Body of pancreas (tissue), 4 donors: Measurements from ENCODE around the gene NKD1. TPM values are rescaled to one million over a fixed set of nuclear protein-coding genes. Genes with fewer than 3 reads are reported as not detected.

Experiments used
- ATAC-seq: fragments of 150-250 bp; one replicate; pipeline ENCODE4 v1.9.1; 2016
- DNase-seq, 4 donors: peaks; one replicate each; pipeline ENCODE4 v3.0.0-alpha.2; 2019
- H3K27ac ChIP-seq, 4 donors: fragments of 200-600 bp; sonication (generic); 1 replicate in 3 of 4; 2 replicates in 1 of 4; pipeline versions ENCODE4 v1.5.1 to v1.6.1; 2016 to 2019; ENCODE audit warnings: mild to moderate bottlenecking in 1 of 4, mixed read lengths in 1 of 4, moderate library complexity in 1 of 4
- H3K27me3 ChIP-seq, 2 donors: fragments of 200-600 bp; sonication (generic); one replicate each; pipeline ENCODE4 v1.6.0; 2016; ENCODE audit warnings: mild to moderate bottlenecking in 1 of 2
- H3K36me3 ChIP-seq, 2 donors: fragments of 200-600 bp; sonication (generic); replicated peaks in 1 of 2; 2 replicates each; pipeline ENCODE4 v1.5.1; 2016; ENCODE audit warnings: low read depth in 2 of 2; ENCODE audit not compliant: insufficient read depth in 1 of 2
- H3K4me1 ChIP-seq: fragments of 200-600 bp; sonication (generic); one replicate; pipeline ENCODE4 v1.6.0; 2016
- H3K4me3 ChIP-seq, 2 donors: fragments of 200-600 bp; sonication (generic); 1 replicate in 1 of 2; 2 replicates in 1 of 2; pipeline ENCODE4 v1.5.1; 2016 to 2019
- H3K9me3 ChIP-seq, 3 donors: fragments of 200-600 bp; sonication (generic); 1 replicate in 2 of 3; 2 replicates in 1 of 3; pipeline ENCODE4 v1.5.1; 2016
- POLR2A ChIP-seq, 3 donors: fragments of 450-650 bp; IDR thresholded peaks; one replicate each; pipeline ENCODE4 v1.6.1; 2016; ENCODE audit warnings: antibody characterized with exemption in 3 of 3, mild to moderate bottlenecking in 2 of 3
- WGBS, 2 donors: methylation state at CpG; one replicate each; pipeline ENCODE4 v1.1.5; 2017; 5-methylcytosine and 5-hydroxymethylcytosine counted together
- intact Hi-C: fragments of 100-400 bp; cut with DNase I; formaldehyde crosslinking; loops from one replicate; pipeline ENCODE4 v1.15.1; 2023
- total RNA-seq, 2 donors: library from RNA; depleted of rRNA; stranded (reverse); fragments of >200 nt; gene quantifications; one replicate each; pipeline ENCODE4 v1.1.0, GENCODE V29; 2016
- TF ChIP-seq, protein P1 (sequence below), 7 experiments: fragments of 450-650 bp in 4 of 7; fragments of 200-600 bp in 3 of 7; sonication (generic) in 3 of 7; IDR thresholded peaks; one replicate each; pipeline ENCODE4 v1.5.1; 2016 to 2019; ENCODE audit warnings: antibody characterized with exemption in 7 of 7

NKD1 gene
- total RNA-seq, 2 donors from 2014 or later: 2.0 to 4.9 TPM

GRCh38 chr16:50599494-50599893, 51.3 kb downstream of the NKD1 start:
- TF ChIP-seq POLR2A (IDR thresholded peaks at IDR 0.05): no peak
- TF ChIP-seq, protein P1, sequence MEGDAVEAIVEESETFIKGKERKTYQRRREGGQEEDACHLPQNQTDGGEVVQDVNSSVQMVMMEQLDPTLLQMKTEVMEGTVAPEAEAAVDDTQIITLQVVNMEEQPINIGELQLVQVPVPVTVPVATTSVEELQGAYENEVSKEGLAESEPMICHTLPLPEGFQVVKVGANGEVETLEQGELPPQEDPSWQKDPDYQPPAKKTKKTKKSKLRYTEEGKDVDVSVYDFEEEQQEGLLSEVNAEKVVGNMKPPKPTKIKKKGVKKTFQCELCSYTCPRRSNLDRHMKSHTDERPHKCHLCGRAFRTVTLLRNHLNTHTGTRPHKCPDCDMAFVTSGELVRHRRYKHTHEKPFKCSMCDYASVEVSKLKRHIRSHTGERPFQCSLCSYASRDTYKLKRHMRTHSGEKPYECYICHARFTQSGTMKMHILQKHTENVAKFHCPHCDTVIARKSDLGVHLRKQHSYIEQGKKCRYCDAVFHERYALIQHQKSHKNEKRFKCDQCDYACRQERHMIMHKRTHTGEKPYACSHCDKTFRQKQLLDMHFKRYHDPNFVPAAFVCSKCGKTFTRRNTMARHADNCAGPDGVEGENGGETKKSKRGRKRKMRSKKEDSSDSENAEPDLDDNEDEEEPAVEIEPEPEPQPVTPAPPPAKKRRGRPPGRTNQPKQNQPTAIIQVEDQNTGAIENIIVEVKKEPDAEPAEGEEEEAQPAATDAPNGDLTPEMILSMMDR (IDR thresholded peaks at IDR 0.05): no peak
- Histone ChIP-seq H3K27me3 (no peaks in the 10 kb centered on the region), H3K4me3 (no peak overlapping the region), H3K36me3 (no peaks in the 10 kb centered on the region), H3K27ac (no peak overlapping the region), H3K9me3 (no peaks in the 10 kb centered on the region), H3K4me1 (peaks cover 7% of the 10 kb centered on the region)
- no peak for DNase-seq
- ATAC-seq: no peak
- WGBS, 2 donors: 90 to 92% methylated on average over 3 to 6 of the region's 6 CpGs
- intact Hi-C loops: loop anchor here (5.0 kb wide), 1 partner anchor 38 kb away; no protein-coding TSS in a partner anchor

DNA sequence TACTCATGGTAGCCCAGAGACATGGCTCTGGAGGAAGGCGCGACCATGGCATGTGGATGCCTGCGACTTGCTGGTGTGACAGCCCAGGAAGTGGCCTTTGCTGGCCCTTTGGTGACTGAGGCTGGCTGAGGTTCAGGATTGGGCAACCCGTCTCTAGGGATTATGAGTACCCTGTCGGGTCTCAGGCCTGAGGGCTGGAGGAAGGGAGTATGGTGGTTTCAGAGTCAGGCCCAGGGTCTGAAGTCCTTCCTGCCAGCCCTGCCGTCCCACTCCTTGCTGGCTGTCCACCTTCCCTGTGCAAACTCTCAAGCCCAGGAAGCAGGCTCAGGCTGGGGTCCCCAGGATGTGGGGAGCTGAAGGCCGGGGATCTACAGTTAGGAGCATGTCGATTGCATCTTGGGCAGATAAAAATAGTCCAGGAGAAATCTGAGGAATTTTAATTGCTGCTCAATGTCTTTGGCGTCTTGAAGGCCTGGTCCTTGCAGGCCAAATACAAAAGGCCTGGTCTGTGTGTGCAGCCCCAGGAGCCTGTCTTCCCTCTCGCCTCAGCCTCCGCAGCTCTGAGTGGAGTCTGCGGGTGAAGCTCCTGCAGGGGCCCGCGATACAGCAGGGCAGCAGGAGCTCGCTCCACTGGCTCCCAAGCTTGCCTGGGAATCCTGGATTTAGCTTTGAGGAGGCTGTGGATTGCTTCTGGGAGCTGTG, 52.5 kb downstream of the NKD1 start:
- H3K4me1 ChIP-seq: peaks cover 10% of the 10 kb centered on the region
- intact Hi-C loops: no loop called here
- no peak overlapping the region for H3K4me3 ChIP-seq
- no peak for ATAC-seq
- TF ChIP-seq, protein P1 (IDR thresholded peaks at IDR 0.05): no peak
- 79 to 87% methylated on average over 9 to 15 of the region's 15 CpGs for WGBS, 2 donors
- DNase-seq: no peak
- no peaks in the 10 kb centered on the region for H3K9me3 ChIP-seq
- no peak overlapping the region for H3K27ac ChIP-seq
- no peaks in the 10 kb centered on the region for H3K36me3 ChIP-seq
- no peaks in the 10 kb centered on the region for H3K27me3 ChIP-seq

DNA sequence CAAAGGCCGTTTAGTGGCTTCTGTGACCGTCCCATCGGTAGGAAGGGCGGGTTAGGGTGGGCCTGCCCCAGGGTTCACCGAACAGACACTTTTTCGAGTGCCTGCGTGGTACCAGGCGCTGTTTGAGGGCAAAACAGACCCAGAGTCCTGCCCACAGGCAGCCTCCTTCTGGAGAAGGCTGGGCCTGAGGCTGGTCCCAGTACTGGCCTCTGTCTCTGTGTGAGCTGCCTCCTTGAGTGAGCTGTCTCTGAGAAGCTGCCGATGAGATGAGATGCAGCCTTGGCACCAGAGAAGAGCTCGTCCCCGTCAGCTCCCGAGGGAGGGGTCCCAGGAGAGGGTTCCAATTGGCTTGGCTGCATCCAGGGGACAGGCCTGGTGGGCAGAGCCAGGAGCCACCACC, 53.1 kb downstream of the NKD1 start:
- no peaks in the 10 kb centered on the region for H3K9me3 ChIP-seq
- H3K4me3 ChIP-seq: no peak overlapping the region
- peaks cover 10% of the 10 kb centered on the region for H3K4me1 ChIP-seq
- H3K27me3 ChIP-seq: no peaks in the 10 kb centered on the region
- 88% methylated on average over 12 of the region's 12 CpGs; no CpG with 5 or more reads in 1 of the 2 donors for WGBS, 2 donors
- intact Hi-C loops: no loop called here
- DNase-seq (no peak), ATAC-seq (no peak)
- no peak overlapping the region for H3K27ac ChIP-seq
- TF ChIP-seq, protein P1 (IDR thresholded peaks at IDR 0.05): no peak
- no peak for TF ChIP-seq POLR2A (IDR thresholded peaks at IDR 0.05)
- no peaks in the 10 kb centered on the region for H3K36me3 ChIP-seq

DNA sequence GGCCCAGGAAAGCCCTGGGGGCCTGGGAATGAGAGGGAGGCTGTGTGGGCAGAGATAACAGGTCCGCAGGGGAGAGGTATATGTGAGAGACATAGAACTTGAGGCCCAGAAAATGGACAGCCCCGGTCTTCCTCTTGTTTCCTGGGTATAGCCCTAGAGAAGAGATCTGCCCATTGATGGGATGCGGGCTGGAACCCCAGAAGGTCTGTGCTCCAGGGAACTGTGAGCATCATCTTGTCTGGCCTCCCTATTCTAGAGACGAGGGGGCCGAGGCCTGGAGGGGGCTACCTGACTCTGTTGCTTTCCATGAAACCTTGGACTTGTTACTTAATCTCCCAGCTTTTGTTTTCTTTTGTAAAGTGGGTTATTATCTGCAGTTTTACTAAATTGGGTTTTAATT, 53.9 kb downstream of the NKD1 start:
- WGBS, 2 donors: 85 to 87% methylated on average over 5 of the region's 5 CpGs
- Histone ChIP-seq H3K36me3 (no peaks in the 10 kb centered on the region), H3K27ac (no peak overlapping the region), H3K9me3 (no peaks in the 10 kb centered on the region), H3K27me3 (no peaks in the 10 kb centered on the region), H3K4me1 (peaks cover 10% of the 10 kb centered on the region), H3K4me3 (no peak overlapping the region)
- TF ChIP-seq POLR2A (IDR thresholded peaks at IDR 0.05): no peak
- TF ChIP-seq, protein P1 (IDR thresholded peaks at IDR 0.05): no peak
- intact Hi-C loops: no loop called here
- DNase-seq: no peak
- ATAC-seq: no peak
